GM23338 (cell line): Measurements from ENCODE around the gene KCNK3.
A peak's percentile ranks its signal among the peaks of the same experiment; 100 is the strongest.

Source experiments
- CTCF ChIP-seq, 2 experiments: fragments of 200-600 bp in 1 of 2; sonication (generic) in 1 of 2; conservative IDR thresholded peaks; 2 replicates each; pipeline versions ENCODE4 v1.5.1 to v1.6.1; 2016 to 2017; ENCODE audit warnings: antibody characterized with exemption in 2 of 2, low read depth in 2 of 2, mild to moderate bottlenecking in 2 of 2, moderate library complexity in 1 of 2
- EZH2 ChIP-seq: fragments of 200-600 bp; sonication (generic); IDR thresholded peaks from one replicate; pipeline ENCODE4 v1.8.0; 2017; ENCODE audit warnings: antibody characterized with exemption, mild to moderate bottlenecking, low read depth; ENCODE audit not compliant: unreplicated experiment
- EZH2phosphoT487 ChIP-seq: fragments of 200-600 bp; sonication (generic); IDR thresholded peaks from one replicate; pipeline ENCODE4 v1.8.1; 2018; ENCODE audit warnings: antibody characterized with exemption; ENCODE audit not compliant: unreplicated experiment
- JUNB ChIP-seq: IDR thresholded peaks from one replicate; pipeline ENCODE4 v1.6.1; 2016; ENCODE audit warnings: antibody characterized with exemption; ENCODE audit not compliant: unreplicated experiment
- POLR2AphosphoS5 ChIP-seq: IDR thresholded peaks from 2 replicates; pipeline ENCODE4 v1.6.1; 2016; ENCODE audit warnings: antibody characterized with exemption, low read depth
- ZNF331 ChIP-seq: fragments of 250-450 bp; sonication (Bioruptor Pico); IDR thresholded peaks from 2 replicates; pipeline ENCODE4 v1.5.0; 2020; ENCODE audit warnings: low read depth, mild to moderate bottlenecking, moderate library complexity

GRCh38 chr2:26740890-26741302 is 48.4 kb downstream of the KCNK3 start:
- TF ChIP-seq POLR2AphosphoS5 (no peak), ZNF331 (CRISPR knock-in tag) (no peak), CTCF (conservative IDR thresholded peaks at IDR 0.05; ENCODE audit: low read depth in 2 of 2) (peak in 1 of 2 experiments; percentile 29; a peak in 2 of 4 replicates), EZH2 (no peak), EZH2phosphoT487 (no peak), JUNB (no peak)
